H1 (cell line): ENCODE results near the gene NUB1. TPM values are rescaled to one million over a fixed set of nuclear protein-coding genes. Genes with fewer than 3 reads are reported as not detected.

Source experiments
- ASH2L ChIP-seq: fragments of 200-600, 300-600 bp; sonication (generic); IDR thresholded peaks from one replicate; pipeline ENCODE4 v1.7.1; 2017; ENCODE audit warnings: low read length
- BACH1 ChIP-seq: IDR thresholded peaks from 2 replicates; pipeline ENCODE4 v1.6.1; 2012; ENCODE audit warnings: low read length, improper control_type of control experiment
- BCL11A ChIP-seq, 2 experiments: IDR thresholded peaks; one replicate each; pipeline ENCODE4 v1.6.1; 2011; ENCODE audit warnings: low read depth in 2 of 2, low read length in 2 of 2, mild to moderate bottlenecking in 2 of 2
- CBX8 ChIP-seq: fragments of 300-800, 300-1000 bp; sonication (generic); IDR thresholded peaks from 2 replicates; pipeline ENCODE4 v1.7.1; 2016; ENCODE audit warnings: low read depth, low read length, borderline replicate concordance
- E2F6 ChIP-seq: IDR thresholded peaks from 2 replicates; pipeline ENCODE4 v1.6.1; 2012; ENCODE audit warnings: inconsistent platforms
- EP300 ChIP-seq, 2 experiments: IDR thresholded peaks; 1 replicate in 1 of 2; 2 replicates in 1 of 2; pipeline ENCODE4 v1.6.1; 2011 to 2012; ENCODE audit warnings: low read depth in 2 of 2, low read length in 2 of 2, mild to moderate bottlenecking in 2 of 2, borderline replicate concordance in 1 of 2, inconsistent platforms in 1 of 2, moderate library complexity in 1 of 2
- GABPA ChIP-seq: IDR thresholded peaks from 2 replicates; pipeline ENCODE4 v1.6.1; 2011; ENCODE audit warnings: mild to moderate bottlenecking, low read length, moderate library complexity, borderline replicate concordance; ENCODE audit not compliant: insufficient read depth
- JUN ChIP-seq: IDR thresholded peaks from 2 replicates; pipeline ENCODE4 v1.6.1; 2011; ENCODE audit warnings: low read depth, mild to moderate bottlenecking, improper control_type of control experiment, low read length
- KDM1A ChIP-seq: fragments of 200-600, 300-600 bp; sonication (generic); IDR thresholded peaks from 2 replicates; pipeline ENCODE4 v1.7.1; 2016; ENCODE audit warnings: mild to moderate bottlenecking, low read length, borderline replicate concordance
- MAFK ChIP-seq: IDR thresholded peaks from 2 replicates; pipeline ENCODE4 v1.6.1; 2012; ENCODE audit warnings: low read depth, mild to moderate bottlenecking, improper control_type of control experiment, low read length
- NANOG ChIP-seq: IDR thresholded peaks from 2 replicates; pipeline ENCODE4 v1.6.1; 2011; ENCODE audit warnings: low read length, low read depth, mild to moderate bottlenecking, inconsistent platforms; ENCODE audit not compliant: insufficient read depth, poor library complexity, severe bottlenecking
- NRF1 ChIP-seq: IDR thresholded peaks from 2 replicates; pipeline ENCODE4 v1.6.1; 2011; ENCODE audit warnings: mild to moderate bottlenecking, low read depth, low read length, improper control_type of control experiment
- PHF8 ChIP-seq: fragments of 200-600 bp; sonication (generic); conservative IDR thresholded peaks from 2 replicates; pipeline ENCODE4 v1.7.1; 2012; ENCODE audit warnings: low read depth, mild to moderate bottlenecking, inconsistent platforms, low read length, moderate library complexity
- POLR2A ChIP-seq, 2 experiments: IDR thresholded peaks; 1 replicate in 1 of 2; 2 replicates in 1 of 2; pipeline ENCODE4 v1.6.1; 2011; ENCODE audit warnings: low read depth in 2 of 2, low read length in 2 of 2, mild to moderate bottlenecking in 2 of 2; ENCODE audit errors: control extremely low read depth in 1 of 2
- POU5F1 ChIP-seq: IDR thresholded peaks from 2 replicates; pipeline ENCODE4 v1.6.1; 2011; ENCODE audit warnings: low read depth, mild to moderate bottlenecking, low read length, moderate library complexity
- RNF2 ChIP-seq: fragments of 200-900, 300-1000 bp; sonication (generic); IDR thresholded peaks from 2 replicates; pipeline ENCODE4 v1.7.1; 2016; ENCODE audit warnings: borderline replicate concordance, low read depth, mild to moderate bottlenecking, antibody characterized with exemption, low read length; ENCODE audit not compliant: poor library complexity, severe bottlenecking; ENCODE audit errors: missing control alignments
- SIX5 ChIP-seq: IDR thresholded peaks from 2 replicates; pipeline ENCODE4 v1.6.1; 2011; ENCODE audit warnings: mild to moderate bottlenecking, low read depth, low read length
- SP1 ChIP-seq: IDR thresholded peaks from 2 replicates; pipeline ENCODE4 v1.6.1; 2011; ENCODE audit warnings: low read depth, low read length
- SP2 ChIP-seq: IDR thresholded peaks from 2 replicates; pipeline ENCODE4 v1.6.1; 2012; ENCODE audit warnings: mild to moderate bottlenecking, low read length, inconsistent platforms
- SP4 ChIP-seq: IDR thresholded peaks from 2 replicates; pipeline ENCODE4 v1.6.1; 2012; ENCODE audit warnings: low read length, inconsistent platforms
- TAF1 ChIP-seq: IDR thresholded peaks from 2 replicates; pipeline ENCODE4 v1.6.1; 2011; ENCODE audit warnings: mild to moderate bottlenecking, low read depth, low read length
- TBP ChIP-seq: IDR thresholded peaks from 2 replicates; pipeline ENCODE4 v1.6.1; 2011; ENCODE audit warnings: low read depth, low read length, improper control_type of control experiment
- TCF12 ChIP-seq: IDR thresholded peaks from 2 replicates; pipeline ENCODE4 v1.6.1; 2011; ENCODE audit warnings: low read depth, mild to moderate bottlenecking, low read length
- TEAD4 ChIP-seq: IDR thresholded peaks from 2 replicates; pipeline ENCODE4 v1.6.1; 2012; ENCODE audit warnings: low read depth, low read length, inconsistent platforms, mixed read lengths
- polyA plus RNA-seq, 7 experiments: library from polyadenylated mRNA; depleted of rRNA in 3 of 7; stranded (reverse) in 5 of 7; unstranded in 2 of 7; fragments of >200 nt in 5 of 7; fragments of 200-250 nt in 2 of 7; gene quantifications; 1 replicate in 5 of 7; 2 replicates in 1 of 7; 4 replicates in 1 of 7; pipeline versions ENCODE4 v1.2.1 to v1.2.3, GENCODE V29; 2011 to 2013; ENCODE audit warnings: missing spikeins in 2 of 7, mixed read lengths in 2 of 7
- total RNA-seq: library from RNA; stranded (reverse); fragmentation: NEBNext Ultra II Directional; extraction: Animal tissue kit (Norgen Biotek cat#: 25700); gene quantifications from 2 replicates; pipeline ENCODE4 v1.2.1, GENCODE V29; 2021

Gene NUB1
- total and polyA plus RNA-seq, 2 of the 8 experiments (the other 6 are each of a cell fraction or from before 2014, with no cell fraction given), result 22.1 to 43.5 TPM

GRCh38 chr7:151410405-151411390, 69.1 kb downstream of the NUB1 start (continued):
- TF ChIP-seq TAF1, result no peak
- TF ChIP-seq POU5F1, result no peak
- TF ChIP-seq SP4, result no peak
- no peak for TF ChIP-seq ASH2L
- no peak for TF ChIP-seq POLR2A (IDR thresholded peaks at IDR 0.05; ENCODE audit: control extremely low read depth in 1 of 2, low read depth in 2 of 2, low read length in 2 of 2)
- TF ChIP-seq RNF2, result no peak
- TF ChIP-seq CBX8, result no peak
- TF ChIP-seq NRF1, result no peak
- no peak for TF ChIP-seq JUN
- no peak for TF ChIP-seq NANOG
- TF ChIP-seq BCL11A (IDR thresholded peaks at IDR 0.05; ENCODE audit: low read depth in 2 of 2, low read length in 2 of 2), result no peak
- no peak for TF ChIP-seq TBP
- peak; percentile 26 for TF ChIP-seq E2F6
- TF ChIP-seq SIX5, result no peak
- TF ChIP-seq GABPA, result no peak; the same call in 1 of the 2 replicates
- TF ChIP-seq KDM1A, result no peak
- no peak for TF ChIP-seq EP300 (IDR thresholded peaks at IDR 0.05; ENCODE audit: borderline replicate concordance in 1 of 2, low read depth in 2 of 2, low read length in 2 of 2)
- no peak for TF ChIP-seq MAFK
- TF ChIP-seq PHF8, result no peak; the same call in 1 of the 2 replicates
- TF ChIP-seq TCF12, result no peak
- no peak for TF ChIP-seq SP1
- 0 out of 2 replicates have a peak, but pooled peaks have one; percentile 27 for TF ChIP-seq BACH1
- TF ChIP-seq SP2, result no peak
- TF ChIP-seq TEAD4, result no peak
